DOHH2 (cell line): Measurements from ENCODE around the gene OCSTAMP.

Source experiments
- H3F3A ChIP-seq: fragments of 200-600 bp; sonication (generic), shearing (Covaris generic); 2 replicates; pipeline ENCODE4 v1.6.0; 2016; ENCODE audit warnings: antibody characterized with exemption, mild to moderate bottlenecking; ENCODE audit not compliant: control insufficient read depth, insufficient read depth
- H3K27ac ChIP-seq: fragments of 200-600 bp; sonication (generic); 2 replicates; pipeline ENCODE4 v1.5.1; 2014; ENCODE audit warnings: low read depth, mild to moderate bottlenecking, low read length, moderate library complexity
- H3K27me3 ChIP-seq: fragments of 200-600 bp; sonication (generic); 2 replicates; pipeline ENCODE4 v1.6.1; 2014; ENCODE audit warnings: mild to moderate bottlenecking, low read length, mixed read lengths; ENCODE audit not compliant: control insufficient read depth
- H3K36me3 ChIP-seq: fragments of 200-600 bp; sonication (generic); 2 replicates; pipeline ENCODE4 v1.6.1; 2014; ENCODE audit warnings: mild to moderate bottlenecking, low read length, moderate library complexity, mixed read lengths; ENCODE audit not compliant: control insufficient read depth
- H3K4me1 ChIP-seq: fragments of 200-600 bp; sonication (generic); 2 replicates; pipeline ENCODE4 v1.6.1; 2014; ENCODE audit warnings: mild to moderate bottlenecking, low read length, mixed read lengths; ENCODE audit not compliant: control insufficient read depth
- H3K4me2 ChIP-seq: fragments of 200-600 bp; sonication (generic); 2 replicates; pipeline ENCODE4 v1.6.0; 2014; ENCODE audit warnings: mild to moderate bottlenecking, low read length, moderate library complexity
- H3K4me3 ChIP-seq: fragments of 200-600 bp; sonication (generic); 2 replicates; pipeline ENCODE4 v1.5.1; 2014; ENCODE audit warnings: mild to moderate bottlenecking, low read length, mixed read lengths
- H3K79me2 ChIP-seq: fragments of 200-600 bp; sonication (generic); 2 replicates; pipeline ENCODE4 v1.6.1; 2014; ENCODE audit warnings: mild to moderate bottlenecking, low read length, mixed read lengths; ENCODE audit not compliant: control insufficient read depth
- H3K9me2 ChIP-seq: fragments of 200-600 bp; sonication (generic); replicated peaks from 2 replicates; pipeline ENCODE4 v1.6.1; 2014; ENCODE audit warnings: mild to moderate bottlenecking, low read length, mixed read lengths; ENCODE audit not compliant: control insufficient read depth
- H3K9me3 ChIP-seq: fragments of 200-600 bp; sonication (generic); 2 replicates; pipeline ENCODE4 v1.6.1; 2014; ENCODE audit warnings: antibody characterized with exemption, low read length, mixed read lengths; ENCODE audit not compliant: control insufficient read depth, insufficient read depth
- H4K20me1 ChIP-seq: fragments of 200-600 bp; sonication (generic); 2 replicates; pipeline ENCODE4 v1.6.0; 2014; ENCODE audit warnings: low read depth, mild to moderate bottlenecking, antibody characterized with exemption, low read length, moderate library complexity; ENCODE audit not compliant: control insufficient read depth, insufficient read depth
- CTCF ChIP-seq: fragments of 200-600 bp; sonication (generic); IDR thresholded peaks from one replicate; pipeline ENCODE4 v1.5.1; 2014; ENCODE audit warnings: antibody characterized with exemption, mild to moderate bottlenecking, low read depth, low read length; ENCODE audit not compliant: poor library complexity, severe bottlenecking
- EZH2phosphoT487 ChIP-seq: fragments of 200-600 bp; sonication (generic); IDR thresholded peaks from 2 replicates; pipeline ENCODE4 v1.6.1; 2017; ENCODE audit warnings: borderline replicate concordance, mild to moderate bottlenecking, antibody characterized with exemption, low read length, moderate library complexity, mixed read lengths

The OCSTAMP gene

GRCh38 chr20:46546936-46547335 is 3.5 kb downstream of the OCSTAMP start:
- no peaks in the 10 kb centered on the region for H3K36me3 ChIP-seq
- H3F3A ChIP-seq, result no peaks in the 10 kb centered on the region
- H3K9me2 ChIP-seq, result no peaks in the 10 kb centered on the region
- no peaks in the 10 kb centered on the region for H3K4me1 ChIP-seq
- H3K4me2 ChIP-seq, result no peak overlapping the region
- no peaks in the 10 kb centered on the region for H3K79me2 ChIP-seq
- no peak overlapping the region for H3K27ac ChIP-seq
- no peaks in the 10 kb centered on the region for H3K9me3 ChIP-seq
- H3K4me3 ChIP-seq, result no peak overlapping the region
- no peak for TF ChIP-seq CTCF
- no peak for TF ChIP-seq EZH2phosphoT487
- H3K27me3 ChIP-seq, result no peaks in the 10 kb centered on the region
- H4K20me1 ChIP-seq, result no peaks in the 10 kb centered on the region

DNA sequence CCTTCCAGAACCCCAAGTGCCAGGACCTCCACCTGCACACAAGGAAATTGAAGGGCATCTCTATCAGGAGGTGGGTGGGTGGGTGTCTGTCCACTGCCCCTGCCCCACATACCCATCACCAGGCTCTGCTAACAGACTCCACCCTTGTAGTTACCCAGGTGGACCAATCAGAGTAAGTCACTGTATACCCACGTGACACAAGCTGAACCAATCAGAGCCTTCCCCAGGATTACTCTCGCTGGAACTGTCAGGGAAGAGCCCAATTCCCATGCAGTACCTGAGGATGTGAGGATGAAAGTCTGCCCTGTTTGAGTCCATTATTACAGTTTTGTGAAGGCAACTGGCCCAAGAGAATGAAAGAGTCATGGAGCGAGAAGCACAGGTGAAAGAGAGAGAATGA is 4.2 kb downstream of the OCSTAMP start:
- H3K27me3 ChIP-seq, result no peaks in the 10 kb centered on the region

DNA sequence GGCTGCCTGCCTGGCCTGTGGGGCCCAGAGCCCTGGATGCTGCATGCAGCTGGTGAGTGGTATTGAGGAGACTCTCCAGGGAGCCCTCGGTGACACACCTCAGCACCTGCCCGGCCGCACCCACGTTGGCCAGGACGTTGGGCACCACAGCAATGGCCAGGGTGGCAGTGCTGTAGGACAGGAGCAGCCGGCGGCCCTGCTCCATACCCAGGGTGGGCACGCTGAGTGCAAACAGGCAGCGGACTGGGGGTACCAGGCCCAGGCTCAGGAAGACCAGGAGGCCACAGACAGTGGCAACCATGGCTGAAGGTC is 4.7 kb downstream of the OCSTAMP start:
- no peaks in the 10 kb centered on the region for H3K9me3 ChIP-seq
- no peak overlapping the region for H3K27ac ChIP-seq
- H3K27me3 ChIP-seq, result no peaks in the 10 kb centered on the region
- no peaks in the 10 kb centered on the region for H3F3A ChIP-seq
- no peak overlapping the region for H3K4me2 ChIP-seq
- no peaks in the 10 kb centered on the region for H3K36me3 ChIP-seq
- no peaks in the 10 kb centered on the region for H3K79me2 ChIP-seq
- no peaks in the 10 kb centered on the region for H3K4me1 ChIP-seq
- no peak overlapping the region for H3K4me3 ChIP-seq
- no peaks in the 10 kb centered on the region for H4K20me1 ChIP-seq
- TF ChIP-seq CTCF, result no peak
- TF ChIP-seq EZH2phosphoT487, result no peak
- no peaks in the 10 kb centered on the region for H3K9me2 ChIP-seq

More for the DNA sequence above, 4.2 kb downstream of the OCSTAMP start:
- Histone ChIP-seq H3K36me3 (no peaks in the 10 kb centered on the region), H3K79me2 (no peaks in the 10 kb centered on the region), H4K20me1 (no peaks in the 10 kb centered on the region), H3K4me3 (no peak overlapping the region), H3K4me2 (no peak overlapping the region), H3K9me2 (no peaks in the 10 kb centered on the region), H3F3A (no peaks in the 10 kb centered on the region), H3K9me3 (no peaks in the 10 kb centered on the region), H3K27ac (no peak overlapping the region), H3K4me1 (no peaks in the 10 kb centered on the region)
- TF ChIP-seq CTCF (no peak), EZH2phosphoT487 (no peak)
